Esophagus muscularis mucosa (tissue), 4 donors: ENCODE measurements around the gene CELF2.

Source experiments
- CTCF ChIP-seq, 3 experiments: fragments of 200-600 bp in 2 of 3; fragments of 450-650 bp in 1 of 3; sonication (generic) in 2 of 3; IDR thresholded peaks; one replicate each; pipeline ENCODE4 v1.5.1; 2017 to 2019; ENCODE audit warnings: antibody characterized with exemption in 3 of 3, mild to moderate bottlenecking in 2 of 3, moderate library complexity in 1 of 3
- EP300 ChIP-seq: sonication (generic); formaldehyde crosslinking; IDR thresholded peaks from one replicate; pipeline ENCODE4 v1.6.1; 2017; ENCODE audit warnings: antibody characterized with exemption
- POLR2A ChIP-seq: fragments of 450-650 bp; IDR thresholded peaks from one replicate; pipeline ENCODE4 v1.6.1; 2017; ENCODE audit warnings: antibody characterized with exemption, moderate library complexity, mild to moderate bottlenecking, low read depth
- POLR2AphosphoS5 ChIP-seq, 2 donors: sonication (generic); formaldehyde crosslinking; IDR thresholded peaks; one replicate each; pipeline ENCODE4 v1.6.1; 2017; ENCODE audit warnings: antibody characterized with exemption in 2 of 2

GRCh38 chr10:10985361-10985760 is 32.3 kb upstream of the CELF2 start:
- no peak for TF ChIP-seq CTCF (IDR thresholded peaks at IDR 0.05)
- TF ChIP-seq POLR2A, result no peak
- TF ChIP-seq POLR2AphosphoS5 (IDR thresholded peaks at IDR 0.05), result no peak
- no peak for TF ChIP-seq EP300
